Smooth muscle cell (in vitro differentiated cells): Measurements from ENCODE around the gene MAN2A1. TPM values are rescaled to one million over a fixed set of nuclear protein-coding genes. Genes with fewer than 3 reads are reported as not detected.

Experiments
- DNase-seq: peaks from one replicate; lab custom pipeline; 2025; ENCODE audit not compliant: unreplicated experiment; lab: John Stamatoyannopoulos, UW
- H2AFZ ChIP-seq: fragments of 200-600 bp; sonication (generic); 2 replicates; pipeline ENCODE4 v1.6.0; 2016; ENCODE audit warnings: antibody characterized with exemption, low read depth, mild to moderate bottlenecking
- H3F3A ChIP-seq: fragments of 200-600 bp; sonication (generic); 2 replicates; pipeline ENCODE4 v1.6.0; 2017; ENCODE audit warnings: antibody characterized with exemption, low read depth
- H3K27ac ChIP-seq: fragments of 200-600 bp; sonication (generic); 2 replicates; pipeline ENCODE4 v1.5.1; 2016; ENCODE audit warnings: low read depth, mild to moderate bottlenecking
- H3K27me3 ChIP-seq: fragments of 200-600 bp; sonication (generic); 2 replicates; pipeline ENCODE4 v1.6.1; 2016; ENCODE audit warnings: low read depth, mild to moderate bottlenecking
- H3K36me3 ChIP-seq: fragments of 200-600 bp; sonication (generic); 2 replicates; pipeline ENCODE4 v1.5.1; 2016; ENCODE audit warnings: low read depth
- H3K4me1 ChIP-seq: fragments of 200-600 bp; sonication (generic); 2 replicates; pipeline ENCODE4 v1.5.1; 2016; ENCODE audit warnings: low read depth
- H3K4me2 ChIP-seq: fragments of 200-600 bp; sonication (generic); 2 replicates; pipeline ENCODE4 v1.6.0; 2016; ENCODE audit warnings: mild to moderate bottlenecking
- H3K4me3 ChIP-seq: fragments of 200-600 bp; sonication (generic); 2 replicates; pipeline ENCODE4 v1.5.1; 2016; ENCODE audit warnings: mild to moderate bottlenecking
- H3K79me2 ChIP-seq: fragments of 200-600 bp; sonication (generic); 2 replicates; pipeline ENCODE4 v1.6.0; 2016; ENCODE audit warnings: low read depth, mild to moderate bottlenecking
- H3K9ac ChIP-seq: fragments of 200-600 bp; sonication (generic); 2 replicates; pipeline ENCODE4 v1.6.0; 2016; ENCODE audit warnings: low read depth
- H3K9me3 ChIP-seq: fragments of 200-600 bp; sonication (generic); replicated peaks from 2 replicates; pipeline ENCODE4 v1.5.1; 2016; ENCODE audit warnings: low read depth
- H4K20me1 ChIP-seq: fragments of 200-600 bp; sonication (generic); 2 replicates; pipeline ENCODE4 v1.6.0; 2016; ENCODE audit warnings: low read depth
- CTCF ChIP-seq: fragments of 200-600 bp; sonication (generic); IDR thresholded peaks from 2 replicates; pipeline ENCODE4 v1.5.1; 2017; ENCODE audit warnings: borderline replicate concordance, mild to moderate bottlenecking, antibody characterized with exemption; ENCODE audit not compliant: insufficient read depth, poor library complexity, severe bottlenecking
- WGBS: methylation state at CpG from one replicate; pipeline ENCODE4 v1.1.7; 2016; ENCODE audit warnings: low lambda C conversion rate; 5-methylcytosine and 5-hydroxymethylcytosine counted together
- polyA plus RNA-seq: library from polyadenylated mRNA; unstranded; fragments of >200 nt; fragmentation: Nextera tagmentation; extraction: Ambion mirVana; gene quantifications from 2 replicates; pipeline ENCODE4 v1.2.1, GENCODE V29; 2016
- total RNA-seq: library from RNA; depleted of rRNA; stranded (reverse); fragments of >200 nt; gene quantifications from 2 replicates; pipeline ENCODE4 v1.2.3, GENCODE V29; 2014

MAN2A1 gene
- total and polyA plus RNA-seq, 2 experiments from 2014 or later = 20.3 to 112 TPM

- peaks cover 59% of the 10 kb centered on the region for H4K20me1 ChIP-seq
- H3K36me3 ChIP-seq = no peaks in the 10 kb centered on the region
- H3K27me3 ChIP-seq = no peaks in the 10 kb centered on the region
- DNase-seq = no peak
- TF ChIP-seq CTCF = no peak
- H3K4me3 ChIP-seq = no peak overlapping the region
- H3K27ac ChIP-seq = no peak overlapping the region
- H3K9me3 ChIP-seq = no peaks in the 10 kb centered on the region
- H3K4me1 ChIP-seq = no peaks in the 10 kb centered on the region
- no peak overlapping the region for H3K4me2 ChIP-seq
- peaks cover 67% of the 10 kb centered on the region for H3K79me2 ChIP-seq
- H2AFZ ChIP-seq = no peak overlapping the region
- H3F3A ChIP-seq = no peaks in the 10 kb centered on the region
- WGBS = 87% methylated on average over 3 of the region's 3 CpGs
- H3K9ac ChIP-seq = no peak overlapping the region
Observed at GRCh38 chr5:109714592-109714991, 24.9 kb downstream of the MAN2A1 start.

- H4K20me1 ChIP-seq = peaks cover 28% of the 10 kb centered on the region
- no peaks in the 10 kb centered on the region for H3K9me3 ChIP-seq
- H3K4me2 ChIP-seq = no peak overlapping the region
- H3K36me3 ChIP-seq = no peaks in the 10 kb centered on the region
- H3K4me3 ChIP-seq = no peak overlapping the region
- no peaks in the 10 kb centered on the region for H3K27me3 ChIP-seq
- H3F3A ChIP-seq = no peaks in the 10 kb centered on the region
- no peak overlapping the region for H3K27ac ChIP-seq
- H3K4me1 ChIP-seq = no peaks in the 10 kb centered on the region
- H3K9ac ChIP-seq = no peak overlapping the region
- WGBS = 97% methylated on average over 3 of the region's 3 CpGs
- H2AFZ ChIP-seq = no peak overlapping the region
- H3K79me2 ChIP-seq = peaks cover 38% of the 10 kb centered on the region
- no peak for TF ChIP-seq CTCF
- DNase-seq = no peak
Observed at GRCh38 chr5:109718216-109718615, 28.5 kb downstream of the MAN2A1 start.

- H3K36me3 ChIP-seq = no peaks in the 10 kb centered on the region
- TF ChIP-seq CTCF = no peak
- no peak overlapping the region for H2AFZ ChIP-seq
- no peak overlapping the region for H3K4me2 ChIP-seq
- H4K20me1 ChIP-seq = peaks cover 24% of the 10 kb centered on the region
- no peak overlapping the region for H3K4me3 ChIP-seq
- DNase-seq = no peak
- peaks cover 33% of the 10 kb centered on the region for H3K79me2 ChIP-seq
- H3K4me1 ChIP-seq = no peaks in the 10 kb centered on the region
- no peak overlapping the region for H3K27ac ChIP-seq
- H3K9ac ChIP-seq = no peak overlapping the region
- 97% methylated on average over 4 of the region's 4 CpGs for WGBS
- H3F3A ChIP-seq = no peaks in the 10 kb centered on the region
- H3K9me3 ChIP-seq = no peaks in the 10 kb centered on the region
- no peaks in the 10 kb centered on the region for H3K27me3 ChIP-seq
Observed at GRCh38 chr5:109718632-109719031, 28.9 kb downstream of the MAN2A1 start.

DNA sequence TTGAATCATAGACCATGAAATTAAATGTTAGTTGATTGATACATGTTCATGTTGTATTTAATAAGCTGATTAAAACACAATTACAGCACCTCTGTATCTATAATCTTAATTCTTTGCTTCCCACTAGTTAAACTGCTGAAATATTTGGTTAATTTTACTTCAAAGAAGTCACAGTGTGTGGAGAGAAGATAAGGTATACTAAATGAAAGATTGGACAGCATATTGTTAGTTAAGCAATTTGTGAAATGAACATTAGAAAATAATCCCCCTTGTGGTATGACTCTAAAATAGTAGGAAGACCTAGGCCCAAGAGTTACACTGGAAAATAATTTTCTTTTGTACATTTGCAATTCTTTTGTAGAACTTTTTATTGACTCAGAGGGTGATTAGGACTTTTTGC is 30.3 kb downstream of the MAN2A1 start:
- H3K79me2 ChIP-seq = peaks cover 21% of the 10 kb centered on the region
- no peak overlapping the region for H3K4me2 ChIP-seq
- no peaks in the 10 kb centered on the region for H3K27me3 ChIP-seq
- no peaks in the 10 kb centered on the region for H3F3A ChIP-seq
- H3K36me3 ChIP-seq = no peaks in the 10 kb centered on the region
- no peak overlapping the region for H3K4me3 ChIP-seq
- H4K20me1 ChIP-seq = peaks cover 17% of the 10 kb centered on the region
- TF ChIP-seq CTCF = no peak
- no peak overlapping the region for H3K9ac ChIP-seq
- H2AFZ ChIP-seq = no peak overlapping the region
- H3K4me1 ChIP-seq = no peaks in the 10 kb centered on the region
- DNase-seq = no peak
- no peak overlapping the region for H3K27ac ChIP-seq
- H3K9me3 ChIP-seq = no peaks in the 10 kb centered on the region
